ENCODE data around the gene MPZL3.

DNA sequence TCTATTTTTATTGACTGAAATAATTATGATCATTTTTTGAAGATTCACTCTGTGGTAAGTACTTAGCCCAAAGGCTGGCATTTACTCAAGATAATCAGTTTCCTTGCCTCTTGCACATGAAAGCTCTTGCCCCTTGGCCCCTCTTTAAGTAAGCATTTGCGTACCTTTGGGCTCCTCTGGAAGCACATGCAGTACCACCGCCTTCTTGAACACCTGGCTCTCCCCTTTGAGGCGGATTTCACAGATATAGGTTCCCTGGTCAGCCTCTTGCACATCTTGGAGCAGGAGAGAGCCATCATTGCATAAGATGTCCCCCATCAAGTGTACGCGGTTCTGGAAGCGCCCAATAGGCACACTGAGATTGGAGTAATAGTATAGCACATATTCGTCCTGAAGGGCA lies 41.8 kb downstream of the MPZL3 start:
- TF ChIP-seq RAD21 (conservative IDR thresholded peaks at IDR 0.05) (no peak), SMC3 (conservative IDR thresholded peaks at IDR 0.05; ENCODE audit: poor library complexity) (no peak), EP300 (conservative IDR thresholded peaks at IDR 0.05; ENCODE audit: poor library complexity, severe bottlenecking) (no peak), EZH2 (IDR thresholded peaks at IDR 0.05; ENCODE audit: borderline replicate concordance, insufficient read depth, low read length, poor library complexity, severe bottlenecking) (no peak), POLR2AphosphoS5 (IDR thresholded peaks at IDR 0.05) (no peak), MXI1 (conservative IDR thresholded peaks at IDR 0.05; ENCODE audit: poor library complexity, severe bottlenecking) (no peak)
- TF ChIP-seq, protein P1, sequence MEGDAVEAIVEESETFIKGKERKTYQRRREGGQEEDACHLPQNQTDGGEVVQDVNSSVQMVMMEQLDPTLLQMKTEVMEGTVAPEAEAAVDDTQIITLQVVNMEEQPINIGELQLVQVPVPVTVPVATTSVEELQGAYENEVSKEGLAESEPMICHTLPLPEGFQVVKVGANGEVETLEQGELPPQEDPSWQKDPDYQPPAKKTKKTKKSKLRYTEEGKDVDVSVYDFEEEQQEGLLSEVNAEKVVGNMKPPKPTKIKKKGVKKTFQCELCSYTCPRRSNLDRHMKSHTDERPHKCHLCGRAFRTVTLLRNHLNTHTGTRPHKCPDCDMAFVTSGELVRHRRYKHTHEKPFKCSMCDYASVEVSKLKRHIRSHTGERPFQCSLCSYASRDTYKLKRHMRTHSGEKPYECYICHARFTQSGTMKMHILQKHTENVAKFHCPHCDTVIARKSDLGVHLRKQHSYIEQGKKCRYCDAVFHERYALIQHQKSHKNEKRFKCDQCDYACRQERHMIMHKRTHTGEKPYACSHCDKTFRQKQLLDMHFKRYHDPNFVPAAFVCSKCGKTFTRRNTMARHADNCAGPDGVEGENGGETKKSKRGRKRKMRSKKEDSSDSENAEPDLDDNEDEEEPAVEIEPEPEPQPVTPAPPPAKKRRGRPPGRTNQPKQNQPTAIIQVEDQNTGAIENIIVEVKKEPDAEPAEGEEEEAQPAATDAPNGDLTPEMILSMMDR (IDR thresholded peaks at IDR 0.05; ENCODE audit: poor library complexity, severe bottlenecking) = no peak
- TF ChIP-seq, protein P2, sequence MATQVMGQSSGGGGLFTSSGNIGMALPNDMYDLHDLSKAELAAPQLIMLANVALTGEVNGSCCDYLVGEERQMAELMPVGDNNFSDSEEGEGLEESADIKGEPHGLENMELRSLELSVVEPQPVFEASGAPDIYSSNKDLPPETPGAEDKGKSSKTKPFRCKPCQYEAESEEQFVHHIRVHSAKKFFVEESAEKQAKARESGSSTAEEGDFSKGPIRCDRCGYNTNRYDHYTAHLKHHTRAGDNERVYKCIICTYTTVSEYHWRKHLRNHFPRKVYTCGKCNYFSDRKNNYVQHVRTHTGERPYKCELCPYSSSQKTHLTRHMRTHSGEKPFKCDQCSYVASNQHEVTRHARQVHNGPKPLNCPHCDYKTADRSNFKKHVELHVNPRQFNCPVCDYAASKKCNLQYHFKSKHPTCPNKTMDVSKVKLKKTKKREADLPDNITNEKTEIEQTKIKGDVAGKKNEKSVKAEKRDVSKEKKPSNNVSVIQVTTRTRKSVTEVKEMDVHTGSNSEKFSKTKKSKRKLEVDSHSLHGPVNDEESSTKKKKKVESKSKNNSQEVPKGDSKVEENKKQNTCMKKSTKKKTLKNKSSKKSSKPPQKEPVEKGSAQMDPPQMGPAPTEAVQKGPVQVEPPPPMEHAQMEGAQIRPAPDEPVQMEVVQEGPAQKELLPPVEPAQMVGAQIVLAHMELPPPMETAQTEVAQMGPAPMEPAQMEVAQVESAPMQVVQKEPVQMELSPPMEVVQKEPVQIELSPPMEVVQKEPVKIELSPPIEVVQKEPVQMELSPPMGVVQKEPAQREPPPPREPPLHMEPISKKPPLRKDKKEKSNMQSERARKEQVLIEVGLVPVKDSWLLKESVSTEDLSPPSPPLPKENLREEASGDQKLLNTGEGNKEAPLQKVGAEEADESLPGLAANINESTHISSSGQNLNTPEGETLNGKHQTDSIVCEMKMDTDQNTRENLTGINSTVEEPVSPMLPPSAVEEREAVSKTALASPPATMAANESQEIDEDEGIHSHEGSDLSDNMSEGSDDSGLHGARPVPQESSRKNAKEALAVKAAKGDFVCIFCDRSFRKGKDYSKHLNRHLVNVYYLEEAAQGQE (IDR thresholded peaks at IDR 0.05; ENCODE audit: borderline replicate concordance) = no peak

Measured in neural cell (in vitro differentiated cells).